GM19438 (cell line): Measurements from ENCODE around the gene SERPIND1.

Experiments used
- ATAC-seq: cut with Tn5 transposase; IDR thresholded peaks from one replicate; pipeline ENCODE4 v1.9.1; 2021; ENCODE audit warnings: low read depth; ENCODE audit not compliant: unreplicated experiment

The SERPIND1 gene

DNA sequence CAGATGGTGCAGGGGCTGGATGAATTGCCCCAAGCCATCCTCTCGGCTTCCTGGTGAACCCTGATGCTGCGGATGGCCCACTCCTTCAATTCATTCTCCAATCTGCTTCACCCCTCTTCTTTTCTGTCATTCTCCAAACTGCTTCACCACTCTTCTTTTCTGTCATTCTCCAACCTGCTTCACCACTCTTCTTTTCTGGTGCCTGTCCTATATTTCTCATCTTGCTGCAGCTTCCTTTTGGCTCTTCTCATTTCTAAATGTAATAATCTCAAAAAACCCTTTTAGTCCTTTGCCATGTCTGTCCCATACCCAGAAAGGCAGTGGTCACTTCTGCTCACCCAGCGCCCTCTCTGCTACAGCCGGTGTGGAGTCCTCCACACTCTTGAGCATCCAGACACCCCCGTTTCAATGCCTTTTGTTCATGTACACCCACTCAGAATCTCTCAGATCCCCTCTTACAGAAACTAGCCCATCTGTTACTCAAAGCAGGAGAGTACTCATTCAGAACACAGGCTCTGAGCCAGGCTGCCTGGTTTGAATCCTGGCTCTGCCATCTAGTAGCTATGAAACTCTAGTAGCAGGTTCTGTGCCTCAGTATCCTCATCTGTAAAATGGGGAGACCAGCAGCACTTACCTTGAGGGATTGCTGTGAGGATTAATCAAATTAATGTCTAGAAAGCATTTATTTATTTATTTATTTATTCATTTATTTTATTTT is 14.9 kb downstream of the SERPIND1 start:
- no peak for ATAC-seq

DNA sequence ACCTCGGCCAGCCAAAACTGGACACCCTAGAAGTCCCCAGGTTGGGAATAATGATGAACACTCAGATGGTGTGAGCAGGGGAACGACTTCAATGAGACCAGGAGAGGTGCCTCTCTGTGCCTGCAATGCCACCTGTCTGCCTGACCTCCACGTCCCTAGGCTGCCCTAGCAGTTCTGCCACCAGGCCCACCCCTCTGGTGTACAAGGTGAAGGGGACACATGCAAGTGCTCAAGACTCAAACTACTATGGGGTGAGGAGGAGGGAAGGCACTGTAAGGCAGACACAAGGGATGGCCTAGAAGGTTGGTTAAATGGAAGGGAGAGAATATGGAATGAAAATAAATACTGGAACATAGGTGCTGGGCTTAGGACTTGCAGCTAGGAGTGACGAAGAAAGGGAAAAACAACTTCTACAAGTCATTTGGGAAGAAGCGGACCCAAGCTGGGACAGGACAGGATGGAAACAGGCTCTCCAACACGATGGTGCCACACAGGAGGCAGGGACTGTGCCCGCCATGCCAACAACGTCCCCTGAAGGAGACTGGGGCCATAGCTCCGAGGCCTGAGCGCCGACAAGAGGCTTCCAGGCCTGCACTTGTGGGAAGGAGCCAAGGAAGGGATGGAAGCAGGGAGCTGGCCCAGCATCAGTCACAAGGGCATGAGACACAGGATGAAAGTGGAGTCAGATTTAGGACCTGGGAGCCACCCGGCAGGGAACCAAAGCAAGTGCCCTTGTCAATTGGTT is 18.5 kb downstream of the SERPIND1 start:
- no peak for ATAC-seq

DNA sequence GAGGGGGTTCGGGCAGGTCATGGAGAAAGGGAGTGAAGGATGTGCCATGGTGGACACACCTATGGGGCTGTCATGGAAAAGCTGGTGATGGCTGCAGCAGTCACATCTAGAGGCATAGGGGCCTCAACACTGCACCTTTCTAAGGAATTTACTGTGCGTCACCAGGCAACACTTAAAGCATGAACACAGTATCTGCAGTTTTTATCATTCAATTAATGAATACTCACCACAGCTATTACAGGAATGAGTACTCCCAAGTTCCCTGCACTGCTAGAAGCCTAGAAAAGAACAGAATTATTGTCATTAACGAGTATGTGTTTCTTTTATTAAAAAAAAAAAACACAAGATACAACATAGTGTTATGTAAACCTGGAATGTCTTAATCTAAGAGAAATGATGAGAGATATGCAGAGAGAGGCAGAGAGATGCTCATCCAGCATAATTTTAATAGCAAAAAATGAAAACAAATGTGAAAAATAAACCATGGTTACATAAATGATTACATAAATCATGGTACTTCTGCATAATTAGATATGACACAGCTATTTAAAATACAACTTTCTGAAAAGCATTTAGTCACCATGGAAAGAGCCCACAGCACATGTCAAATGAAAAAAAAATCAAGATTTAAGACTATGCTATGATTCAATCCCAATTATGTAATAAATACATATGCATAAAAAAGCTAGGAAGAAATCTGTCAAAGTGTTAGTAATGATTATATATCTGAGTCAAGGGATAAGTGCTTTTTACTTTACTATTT is 19.2 kb downstream of the SERPIND1 start:
- no peak for ATAC-seq

DNA sequence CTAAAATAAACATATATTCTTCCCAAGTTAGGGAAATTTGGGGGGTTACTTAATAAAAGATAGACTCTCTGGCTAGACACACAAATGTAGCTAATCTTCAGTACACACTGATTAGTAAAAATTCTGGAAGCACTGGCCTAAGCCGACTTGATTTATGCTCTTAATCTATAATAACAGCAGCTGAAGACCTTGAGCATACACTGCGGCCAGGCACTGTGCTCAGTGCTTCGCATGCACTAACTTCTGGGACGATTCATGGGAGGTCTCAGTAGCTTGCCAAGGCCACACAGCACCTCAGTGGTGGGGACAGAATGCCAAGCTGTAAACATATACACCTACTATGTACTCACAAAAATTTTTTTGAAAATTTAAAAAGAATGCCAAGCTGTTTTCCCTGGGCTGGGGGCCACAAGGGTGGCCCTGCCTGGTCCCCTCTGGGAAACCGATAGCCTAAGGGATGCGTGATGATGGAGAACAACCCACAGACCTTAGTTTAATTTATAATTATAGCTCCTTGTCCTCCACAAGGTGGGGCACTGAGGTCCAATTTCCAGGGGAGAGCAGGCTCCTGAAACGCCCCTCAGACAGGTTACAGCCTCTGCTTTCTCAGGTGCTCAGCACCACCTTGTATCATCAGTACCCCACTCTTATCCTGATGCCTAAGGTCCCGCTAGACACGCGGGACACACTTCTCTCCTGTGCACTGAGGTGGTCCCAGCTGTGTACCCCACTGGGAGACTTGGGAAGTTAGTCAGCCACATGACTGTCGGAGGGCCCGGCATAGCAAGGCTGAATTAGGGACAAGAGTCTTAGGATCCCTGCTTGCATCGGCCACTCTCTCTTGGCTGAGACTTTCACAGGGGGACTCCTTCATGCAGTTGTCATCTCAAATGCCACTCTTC is 20.1 kb downstream of the SERPIND1 start:
- no peak for ATAC-seq

DNA sequence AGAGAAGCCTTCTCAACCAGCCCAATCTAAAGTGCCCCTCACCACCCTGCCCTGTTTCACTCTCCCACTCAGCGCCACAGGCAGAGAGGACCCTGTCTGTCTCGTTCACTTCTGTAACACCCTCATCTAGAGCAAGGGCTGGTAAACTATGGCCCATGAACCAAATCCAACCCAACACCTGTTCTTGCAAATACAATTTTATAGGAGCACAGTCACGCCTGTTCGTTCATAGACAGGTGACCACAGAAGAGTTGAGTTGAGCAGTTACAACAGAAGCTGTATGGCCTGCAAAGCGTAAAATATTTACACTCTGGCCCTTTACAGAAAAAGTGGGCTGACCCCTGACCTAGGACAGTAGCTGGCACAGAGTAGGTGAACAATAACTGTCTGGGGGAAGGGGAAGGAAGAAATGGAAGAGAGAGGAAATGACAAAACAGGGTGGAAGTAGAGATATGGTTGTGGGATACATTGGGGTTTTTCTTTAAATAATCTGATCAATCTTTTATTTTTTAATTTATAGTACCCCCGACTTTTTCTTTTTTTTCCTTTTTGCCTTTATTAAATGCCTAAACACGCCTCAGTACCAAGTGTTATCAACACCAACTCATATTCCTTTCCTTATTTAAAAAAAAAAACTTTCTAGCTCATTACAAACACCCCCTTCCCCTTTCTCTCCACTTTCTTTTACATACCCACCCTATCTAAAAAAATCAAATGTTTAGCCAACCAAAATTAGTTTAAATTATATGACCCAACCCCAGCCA is 20.9 kb downstream of the SERPIND1 start:
- ATAC-seq: no peak

DNA sequence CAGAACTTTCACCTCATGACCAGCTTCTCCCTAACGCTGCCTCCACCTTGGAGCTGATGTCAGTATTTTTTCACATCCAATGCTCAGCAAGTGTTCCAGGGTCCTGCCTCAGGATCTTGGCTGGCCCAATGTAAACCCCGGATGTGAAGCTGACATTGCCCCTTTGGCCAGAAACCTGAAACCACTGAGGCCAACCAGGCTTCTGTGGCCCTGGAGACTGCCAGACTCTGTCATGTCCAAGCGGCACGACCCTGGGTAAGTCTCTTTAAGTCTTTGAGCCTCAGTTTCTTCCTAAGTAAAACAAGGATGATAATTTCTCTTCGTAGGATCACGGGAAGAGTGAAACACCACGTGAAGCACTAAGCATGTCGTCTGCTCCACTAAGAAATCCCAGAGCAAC is 22.8 kb downstream of the SERPIND1 start:
- no peak for ATAC-seq

DNA sequence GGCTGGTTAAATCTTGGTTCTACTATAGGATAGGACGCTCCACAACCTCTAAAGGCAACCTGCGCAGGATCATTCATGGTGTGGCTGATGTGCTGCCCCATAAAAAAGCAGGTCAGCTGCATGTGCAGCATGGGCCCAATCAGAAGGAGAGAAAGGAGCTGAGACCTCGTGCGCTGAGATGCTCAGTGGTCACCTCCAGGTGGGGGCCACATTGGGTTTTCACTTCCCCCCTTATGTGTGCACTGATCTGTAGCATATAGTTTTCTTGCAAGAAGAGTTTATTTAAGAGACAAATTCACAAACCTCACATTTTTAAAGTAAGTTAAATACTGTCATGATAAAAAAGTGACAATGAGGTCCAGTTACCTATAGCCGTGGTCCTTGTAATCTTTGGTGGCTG is 24.3 kb downstream of the SERPIND1 start:
- ATAC-seq: no peak

DNA sequence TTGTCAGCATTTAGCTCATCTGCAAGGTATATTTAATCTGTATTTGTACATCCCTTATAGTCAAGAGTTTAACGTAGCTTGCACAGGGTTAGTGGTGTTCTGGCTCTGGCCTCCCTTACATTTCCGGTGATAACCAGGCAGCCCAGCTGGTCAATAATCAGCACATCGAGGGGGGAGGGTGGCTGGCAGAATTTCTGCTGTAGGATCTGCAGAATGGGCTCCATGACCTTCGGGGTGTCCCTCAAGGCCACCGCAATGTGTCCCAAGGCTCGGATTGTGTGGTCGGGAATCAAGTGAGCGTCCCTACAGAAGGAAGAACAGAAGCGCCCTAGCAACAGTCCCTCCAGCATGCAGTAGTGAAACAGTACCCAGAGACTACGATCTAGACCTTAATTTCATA is 25.1 kb downstream of the SERPIND1 start:
- ATAC-seq: no peak

DNA sequence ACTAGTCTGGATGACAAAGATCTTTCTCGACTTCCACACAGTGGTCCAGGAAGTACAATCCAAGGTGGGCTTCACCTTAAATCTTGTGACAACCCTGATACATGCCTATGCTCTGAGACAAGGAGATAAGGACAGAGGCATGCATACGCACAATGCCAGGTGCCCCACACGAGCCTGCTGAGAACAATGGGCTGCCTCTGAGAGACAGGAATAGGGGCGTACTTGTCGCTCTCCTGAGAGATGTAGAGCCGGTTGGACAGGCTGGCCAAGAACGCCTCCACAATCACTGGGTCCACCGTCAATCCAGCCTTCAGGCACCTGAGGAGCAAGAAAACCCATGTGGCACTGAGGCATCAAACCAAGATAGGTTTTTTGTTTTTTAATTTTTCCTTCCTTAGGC is 25.5 kb downstream of the SERPIND1 start:
- no peak for ATAC-seq

DNA sequence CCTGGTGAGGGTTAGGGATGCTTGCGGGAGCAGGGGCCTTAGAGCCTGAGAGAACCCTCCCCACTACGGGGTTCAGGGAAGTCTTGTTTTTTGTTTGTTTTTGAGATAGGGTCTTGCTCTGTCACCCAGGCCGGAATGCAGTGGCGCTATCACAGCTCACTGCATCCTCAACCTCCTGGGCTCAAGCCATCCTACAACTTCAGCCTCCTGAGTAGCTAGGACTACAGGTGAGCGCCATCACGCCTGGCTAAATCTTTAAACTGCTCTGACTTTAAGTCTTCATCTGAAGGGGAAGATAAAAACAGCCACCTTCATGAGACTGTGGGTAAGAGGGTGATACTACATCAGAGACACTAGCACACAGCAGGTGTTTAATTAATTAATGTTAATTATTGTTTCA is 28.5 kb downstream of the SERPIND1 start:
- no peak for ATAC-seq

DNA sequence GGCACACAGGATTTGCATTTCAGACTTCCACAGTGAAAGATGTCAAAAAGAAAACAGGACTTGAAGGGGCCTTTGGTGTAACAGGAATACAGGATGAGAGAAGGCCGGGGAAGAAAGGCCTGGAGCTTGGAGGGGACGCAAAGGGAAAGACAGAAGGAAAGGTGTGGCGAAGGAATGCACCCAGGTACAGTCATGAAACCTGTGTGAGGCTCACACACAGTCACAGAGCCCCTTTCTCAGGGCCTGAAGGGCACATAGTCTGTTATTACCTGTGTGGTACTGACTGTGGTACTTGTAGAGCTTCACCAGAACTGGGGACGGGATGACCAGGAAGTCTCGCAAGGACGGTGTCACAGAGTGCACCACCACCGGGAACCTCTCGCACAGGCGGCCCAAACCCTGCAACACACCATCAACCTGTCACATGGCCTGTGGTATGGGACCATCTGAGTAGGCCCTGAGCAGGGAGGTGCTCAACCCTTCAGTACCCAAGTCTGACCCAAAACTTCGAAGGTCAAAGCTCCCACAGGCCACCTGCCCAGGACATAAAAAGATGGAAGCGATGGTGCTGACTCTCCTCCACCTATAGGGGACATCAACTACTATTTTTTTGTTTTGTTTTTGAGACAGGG is 29.1 kb downstream of the SERPIND1 start:
- ATAC-seq: no peak

DNA sequence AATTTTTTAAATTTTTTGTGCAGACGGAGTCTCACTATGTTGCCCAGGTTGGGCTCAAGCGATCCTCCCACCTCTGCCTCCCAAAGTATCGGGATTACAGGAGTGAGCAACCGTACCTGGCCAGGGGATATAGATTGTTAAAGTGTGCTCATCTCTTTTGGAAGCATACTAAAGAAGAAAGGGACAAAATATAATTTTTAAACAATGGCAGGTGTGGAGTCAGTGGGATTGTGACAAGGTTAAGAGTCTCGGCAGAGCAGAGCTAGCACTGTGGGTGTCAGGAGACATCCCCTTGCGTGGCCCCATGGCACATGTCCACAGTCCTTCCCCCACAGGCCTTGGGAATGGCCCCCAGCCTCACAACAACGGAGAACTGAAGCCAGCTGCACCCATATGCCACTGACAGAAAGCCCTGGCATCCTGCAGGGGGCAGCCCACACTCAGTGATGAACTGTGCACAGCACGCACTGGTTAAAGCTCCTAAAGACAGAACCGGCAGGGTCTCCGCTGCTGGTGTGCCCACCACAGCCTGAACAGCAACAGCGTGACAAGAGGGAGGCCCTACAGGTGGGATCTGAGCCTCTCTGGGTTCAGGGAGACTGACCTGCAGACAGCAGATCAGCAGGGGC is 29.9 kb downstream of the SERPIND1 start:
- ATAC-seq: no peak

DNA sequence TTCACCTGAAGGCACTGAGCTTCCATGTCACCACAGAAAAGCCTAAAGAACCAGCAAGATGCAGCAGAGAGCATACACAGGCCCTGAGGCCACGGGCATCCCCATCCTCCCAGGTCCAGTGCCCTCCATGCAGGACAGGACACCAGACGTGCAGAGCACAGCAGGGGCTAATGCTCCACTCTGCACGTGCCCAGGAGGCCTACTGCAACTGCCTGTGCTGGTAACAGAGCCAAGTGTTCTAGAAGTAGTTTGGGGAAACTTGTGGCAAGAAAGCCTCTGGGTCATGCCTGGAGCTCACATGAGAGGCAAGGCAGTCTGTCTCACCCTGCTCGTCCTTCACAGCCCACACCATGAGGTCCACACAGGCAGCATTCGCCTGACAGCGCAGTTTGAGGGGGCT is 30.7 kb downstream of the SERPIND1 start:
- ATAC-seq: no peak

DNA sequence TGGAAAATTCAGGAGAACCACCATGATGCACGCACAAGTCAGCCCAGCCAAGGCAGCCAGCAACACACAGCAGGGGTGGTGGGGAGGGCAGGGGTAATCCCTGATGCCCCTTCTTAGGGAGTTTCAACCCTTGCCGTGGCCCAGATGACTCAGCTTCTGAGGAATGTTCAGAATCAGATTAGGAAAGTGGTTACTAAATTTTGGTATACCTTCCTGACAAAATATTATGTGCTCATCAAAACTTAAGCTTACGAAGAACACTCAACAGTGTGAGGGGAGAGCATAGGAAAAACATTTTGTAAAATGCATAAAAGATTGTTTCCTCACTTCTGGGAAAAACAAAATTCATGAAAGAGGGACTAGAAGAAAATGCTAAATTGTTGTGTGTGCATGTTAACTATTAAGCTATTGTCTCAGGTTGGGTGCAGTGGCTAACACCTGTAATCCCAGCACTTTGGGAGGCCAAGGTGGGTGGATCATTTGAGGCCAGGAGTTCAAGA is 32.1 kb downstream of the SERPIND1 start:
- ATAC-seq: no peak

DNA sequence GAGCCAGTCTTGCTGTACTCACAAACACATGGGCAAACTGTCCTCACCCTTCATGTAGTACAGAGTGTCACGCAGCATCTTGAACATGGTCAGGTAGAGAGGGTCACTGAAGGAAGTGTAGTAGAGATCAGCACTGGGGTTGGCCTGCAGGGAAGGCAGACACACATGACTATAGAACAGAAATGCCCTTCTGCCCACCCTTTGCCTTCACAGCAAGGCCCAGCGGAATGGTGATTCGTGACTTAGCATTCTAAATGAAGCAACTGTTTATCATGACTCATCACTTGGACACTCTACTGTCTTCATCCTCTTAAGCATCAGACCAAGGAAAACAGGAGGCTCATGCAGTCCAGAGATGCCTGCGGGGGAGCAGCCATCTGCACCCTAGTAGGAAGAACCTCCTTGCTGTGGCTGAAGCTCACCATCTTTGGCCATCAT is 33.4 kb downstream of the SERPIND1 start:
- ATAC-seq: no peak

DNA sequence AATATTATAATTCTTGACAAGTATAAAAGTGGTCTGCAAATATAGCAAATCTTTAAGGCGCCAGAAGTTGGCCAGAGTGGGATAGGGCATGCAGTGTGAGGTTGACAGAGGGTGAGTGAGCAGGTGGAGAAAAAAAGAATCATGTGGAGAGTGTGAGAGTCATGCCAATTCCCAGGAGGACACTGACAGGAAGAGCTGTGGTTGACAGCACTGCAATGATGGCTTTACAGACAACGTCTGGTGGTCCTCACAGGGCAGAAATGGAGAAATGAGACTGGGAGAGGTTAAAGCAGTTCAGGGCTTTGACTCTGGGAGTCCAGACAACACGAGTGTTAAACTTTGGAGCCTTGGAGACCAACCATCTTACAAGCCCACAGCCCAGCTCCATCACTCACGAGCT is 34.9 kb downstream of the SERPIND1 start:
- ATAC-seq: no peak

DNA sequence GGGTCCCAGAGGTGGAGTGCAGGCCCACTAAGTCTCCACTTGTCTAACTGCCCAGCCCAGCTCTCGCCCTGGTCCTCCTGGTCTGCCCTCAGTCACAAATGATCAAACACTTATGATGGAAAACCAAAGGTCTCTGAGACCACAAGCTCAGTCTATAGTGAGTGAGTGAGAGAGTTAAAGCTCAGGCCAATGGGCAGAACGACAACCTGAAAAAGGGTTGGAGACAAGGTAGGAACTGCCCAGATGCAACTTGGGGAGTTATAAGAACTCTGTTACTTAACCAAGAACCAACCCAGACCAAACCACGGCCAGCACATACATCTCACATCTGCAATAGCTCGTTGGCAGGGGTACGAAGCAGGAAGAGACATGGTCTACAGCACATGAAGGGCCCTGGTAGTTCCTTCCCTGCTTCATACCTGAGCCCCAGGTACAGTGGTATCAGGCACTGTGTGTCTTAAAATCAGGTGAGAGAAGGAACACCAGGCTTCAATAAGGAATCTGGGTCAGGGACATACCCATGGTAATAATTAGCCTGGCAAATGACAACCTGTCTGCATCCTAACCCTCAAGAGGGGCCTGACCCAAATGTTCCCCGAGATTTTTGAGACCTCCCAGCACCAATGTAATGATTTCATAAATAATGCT is 35.7 kb downstream of the SERPIND1 start:
- no peak for ATAC-seq

DNA sequence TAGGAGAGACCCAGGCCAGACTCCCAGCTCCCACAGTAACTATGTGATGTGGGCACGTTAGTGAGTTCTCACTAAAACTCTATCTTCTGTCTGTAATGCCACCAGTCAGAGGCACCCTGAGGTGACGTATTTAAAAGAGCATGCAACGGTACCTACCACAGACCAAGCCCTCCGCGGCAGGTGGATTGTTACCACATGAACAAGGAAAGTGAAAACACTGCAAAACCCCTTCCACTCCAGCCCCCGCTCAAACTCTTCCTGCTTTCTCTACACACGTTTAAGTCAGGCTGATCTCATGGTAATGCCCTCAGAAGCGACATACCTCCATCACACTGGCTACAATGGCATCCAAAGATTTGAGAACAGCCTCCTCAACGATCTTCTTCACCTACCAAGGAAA is 36.7 kb downstream of the SERPIND1 start:
- ATAC-seq: no peak
